ENCODE data around the gene TLNRD1. TPM values are rescaled to one million over a fixed set of nuclear protein-coding genes. Genes with fewer than 3 reads are reported as not detected.
"Not testable (repeated sequence)": the region's sequence is repeated elsewhere in the genome, so short reads cannot be mapped to it uniquely, and the experiment has no call there.

Gene TLNRD1
- total RNA-seq (29.2 and 41.8 TPM in 2 replicates), polyA plus RNA-seq (14.4 and 25.3 TPM in 2 replicates)

DNA sequence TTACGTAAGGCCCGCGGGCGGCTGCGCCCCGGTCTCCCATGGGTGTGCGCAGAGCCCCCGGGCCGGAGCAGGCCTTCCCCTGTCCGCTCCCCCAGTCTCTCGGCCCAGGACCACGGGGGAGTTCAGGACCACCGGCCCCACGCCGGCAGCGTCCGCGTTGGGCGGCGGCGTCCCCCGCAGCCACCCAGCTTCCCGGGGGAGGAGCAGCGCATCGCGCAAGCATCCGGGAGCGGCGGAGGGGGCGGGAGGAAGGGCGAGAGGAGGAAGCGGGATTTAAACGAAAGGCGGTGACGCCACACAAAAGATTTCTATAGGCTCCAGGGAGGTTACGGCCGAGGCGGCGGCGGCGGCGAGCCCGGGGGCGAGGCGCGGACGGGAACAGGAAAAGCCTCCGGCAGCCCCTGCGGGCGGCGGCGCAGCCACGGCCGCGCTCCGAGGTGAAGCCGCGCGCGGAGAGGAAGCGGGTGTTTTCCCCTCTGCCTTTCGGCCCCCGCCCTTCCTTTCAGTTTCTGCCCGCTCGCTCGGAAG lies at the start of gene TLNRD1:
TSS of gene TLNRD1 (plus strand) at position 300 of the 528 bp plus-strand sequence. CDS start 1,349 bp downstream, outside the sequence.
- peak; percentile 91 to 93 for DNase-seq (ENCODE audit: low read depth in 1 of 2, low spot score in 1 of 2)
- TF ChIP-seq, protein P1, sequence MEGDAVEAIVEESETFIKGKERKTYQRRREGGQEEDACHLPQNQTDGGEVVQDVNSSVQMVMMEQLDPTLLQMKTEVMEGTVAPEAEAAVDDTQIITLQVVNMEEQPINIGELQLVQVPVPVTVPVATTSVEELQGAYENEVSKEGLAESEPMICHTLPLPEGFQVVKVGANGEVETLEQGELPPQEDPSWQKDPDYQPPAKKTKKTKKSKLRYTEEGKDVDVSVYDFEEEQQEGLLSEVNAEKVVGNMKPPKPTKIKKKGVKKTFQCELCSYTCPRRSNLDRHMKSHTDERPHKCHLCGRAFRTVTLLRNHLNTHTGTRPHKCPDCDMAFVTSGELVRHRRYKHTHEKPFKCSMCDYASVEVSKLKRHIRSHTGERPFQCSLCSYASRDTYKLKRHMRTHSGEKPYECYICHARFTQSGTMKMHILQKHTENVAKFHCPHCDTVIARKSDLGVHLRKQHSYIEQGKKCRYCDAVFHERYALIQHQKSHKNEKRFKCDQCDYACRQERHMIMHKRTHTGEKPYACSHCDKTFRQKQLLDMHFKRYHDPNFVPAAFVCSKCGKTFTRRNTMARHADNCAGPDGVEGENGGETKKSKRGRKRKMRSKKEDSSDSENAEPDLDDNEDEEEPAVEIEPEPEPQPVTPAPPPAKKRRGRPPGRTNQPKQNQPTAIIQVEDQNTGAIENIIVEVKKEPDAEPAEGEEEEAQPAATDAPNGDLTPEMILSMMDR (IDR thresholded peaks at IDR 0.05; ENCODE audit: low read depth, low read length) = no peak
- Histone ChIP-seq H3K27ac (peak within 1 kb of the TSS; percentile 65), H3K4me3 (peak within 1 kb of the TSS; percentile 96), H3K36me3 (no peaks in the 10 kb centered on the region), H3K4me1 (ENCODE audit: low read depth) (no peaks in the 10 kb centered on the region), H3K27me3 (peaks cover 9% of the 10 kb centered on the region), H3K9me3 (ENCODE audit: low read depth) (no peaks in the 10 kb centered on the region)

DNA sequence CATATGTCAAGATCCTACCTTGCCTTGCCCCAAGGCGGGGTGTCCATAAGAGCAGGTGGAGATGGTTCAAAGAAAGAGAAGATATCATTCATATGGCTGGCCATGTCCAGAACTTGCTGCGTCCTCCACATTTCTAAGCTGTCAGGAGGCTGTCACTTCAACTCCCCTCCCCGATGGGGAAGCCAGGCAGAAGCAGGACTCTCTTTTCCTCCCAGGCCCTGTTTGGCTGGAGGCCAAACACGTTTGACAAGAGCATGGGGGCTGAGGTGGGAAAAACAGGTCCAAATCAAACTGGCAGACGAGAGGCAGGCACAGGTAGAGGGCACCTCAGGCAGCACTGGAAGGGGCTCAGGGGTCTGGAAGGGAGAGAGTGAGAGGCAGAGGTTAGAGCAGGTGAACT lies 48.8 kb upstream of the TLNRD1 start:
- H3K36me3 ChIP-seq = peaks cover 5% of the 10 kb centered on the region
- H3K4me1 ChIP-seq (ENCODE audit: low read depth) = no peaks in the 10 kb centered on the region
- no peak for DNase-seq (ENCODE audit: low read depth in 1 of 2, low spot score in 1 of 2)
- TF ChIP-seq, protein P1 (IDR thresholded peaks at IDR 0.05; ENCODE audit: low read depth, low read length) = no peak
- no peaks in the 10 kb centered on the region for H3K27me3 ChIP-seq
- H3K27ac ChIP-seq = no peak overlapping the region
- no peak overlapping the region for H3K4me3 ChIP-seq
- no peaks in the 10 kb centered on the region for H3K9me3 ChIP-seq (ENCODE audit: low read depth)

DNA sequence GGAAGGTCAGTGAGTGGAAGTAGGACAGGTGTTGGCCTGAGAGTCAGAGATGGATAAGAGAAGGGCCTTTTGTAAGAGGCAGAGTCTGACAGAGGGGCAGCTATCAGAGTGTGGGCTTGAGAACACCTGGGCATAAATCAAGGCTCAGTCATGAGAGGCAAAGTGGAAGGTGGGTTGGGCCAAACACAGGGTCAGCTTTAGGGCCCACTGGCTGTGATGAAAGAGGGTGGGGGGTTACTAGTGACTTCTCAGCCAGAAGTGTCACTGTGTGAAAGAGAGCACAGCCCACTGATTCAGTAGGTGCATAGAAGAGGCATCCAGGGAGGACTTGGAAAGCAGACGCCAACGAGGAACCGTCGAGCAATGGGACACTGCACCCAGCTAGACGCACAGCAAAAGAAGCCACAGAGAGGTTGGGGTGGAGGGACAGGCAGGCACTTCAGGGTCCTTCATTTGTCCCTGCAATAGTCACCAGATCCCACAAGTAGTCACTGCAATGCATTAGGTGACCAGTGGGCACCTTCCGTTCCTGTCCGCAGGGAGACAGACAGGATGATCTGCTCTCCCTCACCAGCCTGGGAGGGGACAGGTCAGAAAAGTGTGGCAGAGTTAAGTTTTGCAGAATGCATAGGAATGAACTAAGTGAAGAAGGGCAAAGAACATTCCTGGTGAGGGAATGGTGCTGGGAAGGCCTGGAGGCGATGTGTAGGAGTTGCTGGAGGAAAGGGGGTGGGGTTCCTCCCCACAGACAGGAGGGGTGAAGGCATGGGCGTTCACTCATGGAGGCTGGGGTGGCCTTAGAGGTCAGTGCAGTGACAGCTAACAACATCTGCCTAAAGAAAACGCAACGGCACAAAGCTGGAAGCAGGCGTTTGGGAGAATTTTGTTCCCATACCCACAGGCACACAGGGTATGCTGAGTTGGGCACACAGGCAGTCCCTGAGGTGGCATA lies 47.4 kb upstream of the TLNRD1 start:
- no peaks in the 10 kb centered on the region for H3K9me3 ChIP-seq (ENCODE audit: low read depth)
- TF ChIP-seq, protein P1 (IDR thresholded peaks at IDR 0.05; ENCODE audit: low read depth, low read length) = no peak
- H3K27ac ChIP-seq = no peak overlapping the region
- H3K4me3 ChIP-seq = no peak overlapping the region
- no peak for DNase-seq (ENCODE audit: low read depth in 1 of 2, low spot score in 1 of 2)
- peaks cover 5% of the 10 kb centered on the region for H3K36me3 ChIP-seq
- no peaks in the 10 kb centered on the region for H3K4me1 ChIP-seq (ENCODE audit: low read depth)
- no peaks in the 10 kb centered on the region for H3K27me3 ChIP-seq

DNA sequence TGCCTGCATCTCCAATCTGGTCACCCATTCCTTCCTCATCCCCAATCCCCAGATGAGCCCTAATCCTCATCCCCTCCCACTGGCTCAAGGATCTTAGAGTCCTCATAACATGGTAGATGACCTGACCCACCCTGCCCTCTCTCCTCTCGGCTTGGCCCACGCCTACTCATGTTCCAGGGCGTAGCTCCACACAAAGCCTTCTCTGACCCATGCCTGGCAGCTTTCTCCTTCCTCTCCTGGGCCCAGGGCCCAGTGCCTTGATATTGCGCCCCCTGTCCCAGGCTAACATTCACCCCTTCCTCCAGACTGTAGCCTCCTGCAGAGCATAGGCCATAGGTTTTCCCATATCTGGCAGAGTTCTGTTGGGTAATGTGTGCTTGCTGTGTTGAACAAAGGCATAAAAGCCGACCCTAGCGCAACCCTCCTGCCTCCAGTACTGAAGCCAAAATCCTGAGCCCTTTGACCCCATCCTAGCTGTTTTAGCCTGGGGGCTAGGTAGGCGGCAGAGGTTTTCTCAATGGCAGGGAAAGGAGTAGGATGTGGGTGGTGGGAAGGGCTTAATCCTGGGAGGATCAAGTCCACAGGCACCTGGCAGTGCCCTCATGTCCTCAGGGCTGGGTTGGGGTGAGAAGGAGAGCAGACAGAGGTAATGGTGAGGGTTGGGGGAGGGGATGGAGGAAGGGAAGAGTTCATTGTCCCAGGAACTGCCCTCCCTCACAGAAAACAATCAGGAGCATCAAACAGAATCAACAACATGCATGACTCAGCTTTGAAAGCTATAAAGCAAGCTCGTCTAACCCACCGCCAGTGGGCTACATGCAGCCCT lies 46.6 kb upstream of the TLNRD1 start:
- H3K27me3 ChIP-seq = no peaks in the 10 kb centered on the region
- H3K4me3 ChIP-seq = no peak overlapping the region
- no peaks in the 10 kb centered on the region for H3K9me3 ChIP-seq (ENCODE audit: low read depth)
- no peaks in the 10 kb centered on the region for H3K4me1 ChIP-seq (ENCODE audit: low read depth)
- DNase-seq (ENCODE audit: low read depth in 1 of 2, low spot score in 1 of 2) = no peak
- peaks cover 5% of the 10 kb centered on the region for H3K36me3 ChIP-seq
- TF ChIP-seq, protein P1 (IDR thresholded peaks at IDR 0.05; ENCODE audit: low read depth, low read length) = no peak
- no peak overlapping the region for H3K27ac ChIP-seq

DNA sequence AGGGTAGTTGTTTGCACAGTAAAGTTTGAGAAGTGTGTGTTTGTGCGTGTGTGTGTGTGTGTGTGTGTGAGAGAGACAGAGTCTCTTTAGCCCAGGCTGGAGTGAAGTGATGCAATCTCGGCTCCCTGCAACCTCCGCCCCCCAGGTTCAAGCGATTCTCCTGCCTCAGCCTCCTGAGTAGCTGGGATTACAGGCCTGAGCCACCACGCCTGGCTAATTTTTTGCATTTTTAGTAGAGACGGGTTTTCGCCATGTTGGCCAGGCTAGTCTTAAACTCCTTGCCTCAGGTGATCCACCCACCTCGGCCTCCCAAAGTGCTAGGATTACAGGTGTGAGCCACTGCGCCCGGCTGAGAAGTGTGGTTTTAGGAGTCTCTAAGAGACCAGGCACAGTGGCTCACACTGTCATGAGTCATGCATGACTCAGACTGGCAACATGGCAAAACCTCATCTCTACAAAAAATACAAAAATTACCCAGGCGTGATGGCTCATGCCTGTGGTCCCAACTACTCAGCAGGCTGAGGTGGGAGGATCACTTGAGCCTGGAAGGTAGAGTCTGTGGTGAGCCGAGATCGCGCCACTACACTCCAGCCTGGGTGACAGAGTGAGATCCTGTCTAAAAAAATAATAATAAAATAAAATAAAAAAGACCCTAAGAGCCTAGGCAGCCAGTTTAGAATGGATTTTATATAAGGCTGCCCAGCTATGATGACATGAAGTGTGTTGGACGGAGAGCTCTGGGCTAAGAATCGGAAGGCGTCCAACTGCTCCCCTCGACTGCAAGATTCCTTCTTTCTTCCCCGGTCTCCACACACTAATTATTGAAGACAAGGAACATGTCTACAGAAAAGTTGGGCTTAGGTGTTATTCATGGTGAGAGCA lies 44.9 kb upstream of the TLNRD1 start:
- H3K36me3 ChIP-seq; H3K27ac ChIP-seq; H3K9me3 ChIP-seq (ENCODE audit: low read depth); H3K4me1 ChIP-seq (ENCODE audit: low read depth); H3K27me3 ChIP-seq; H3K4me3 ChIP-seq: not testable (repeated sequence)
- peak in 1 of 2 donors; percentile 81 for DNase-seq (ENCODE audit: low read depth in 1 of 2, low spot score in 1 of 2)
